ENCODE results near the gene KLHL22. TPM values are rescaled to one million over a fixed set of nuclear protein-coding genes. Genes with fewer than 3 reads are reported as not detected.

The KLHL22 gene
- total and polyA plus RNA-seq, 8 donors: 9.9 to 22.9 (median 13.2) TPM

- Histone ChIP-seq H3K4me3 (no peak overlapping the region), H3K27ac (peak overlapping the region in 1 of 4 donors; percentile 33), H3K27me3 (no peaks in the 10 kb centered on the region), H3K36me3 (peaks cover 0 to 9% (median 0%) of the 10 kb centered on the region in 3 donors), H3K9me3 (no peaks in the 10 kb centered on the region), H3K4me1 (peaks cover 0 to 8% (median 0%) of the 10 kb centered on the region in 3 donors)
- peak in 1 of 6 donors; percentile 26 for DNase-seq
- peak in 2 of 4 donors; percentile 19 to 48 for ATAC-seq
- TF ChIP-seq CTCF (IDR thresholded peaks at IDR 0.05): no peak
- intact Hi-C loops (cut with DNase I): no loop called here
- 64 to 81% methylated on average over 2 of the region's 2 CpGs for WGBS, 2 donors
- no peak for FAIRE-seq
Measured at GRCh38 chr22:20463324-20464095, 32.1 kb downstream of the KLHL22 start.

- no peak for TF ChIP-seq CTCF (IDR thresholded peaks at IDR 0.05)
- Histone ChIP-seq H3K36me3 (peaks cover 0 to 13% (median 0%) of the 10 kb centered on the region in 3 donors), H3K4me3 (no peak overlapping the region), H3K27ac (no peak overlapping the region), H3K9me3 (no peaks in the 10 kb centered on the region), H3K27me3 (no peaks in the 10 kb centered on the region), H3K4me1 (no peaks in the 10 kb centered on the region)
- no peak for FAIRE-seq
- intact Hi-C loops (cut with DNase I): no loop called here
- DNase-seq: peak in 2 of 6 donors; percentile 26 to 28
- 92 to 98% methylated on average over 4 of the region's 4 CpGs for WGBS, 2 donors
- no peak for ATAC-seq
Measured at GRCh38 chr22:20459862-20460261, 35.7 kb downstream of the KLHL22 start.

GRCh38 chr22:20459152-20459542 is 36.4 kb downstream of the KLHL22 start:
- Histone ChIP-seq H3K36me3 (peaks cover 0 to 9% (median 0%) of the 10 kb centered on the region in 3 donors), H3K9me3 (no peaks in the 10 kb centered on the region), H3K27me3 (no peaks in the 10 kb centered on the region), H3K27ac (no peak overlapping the region), H3K4me3 (no peak overlapping the region), H3K4me1 (no peaks in the 10 kb centered on the region)
- no peak for TF ChIP-seq CTCF (IDR thresholded peaks at IDR 0.05)
- DNase-seq: no peak
- no peak for FAIRE-seq
- intact Hi-C loops (cut with DNase I): no loop called here
- 94 to 97% methylated on average over 3 of the region's 3 CpGs for WGBS, 2 donors
- no peak for ATAC-seq

- Histone ChIP-seq H3K36me3 (peaks cover 0 to 7% (median 0%) of the 10 kb centered on the region in 3 donors), H3K4me3 (no peak overlapping the region), H3K9me3 (no peaks in the 10 kb centered on the region), H3K27ac (no peak overlapping the region), H3K27me3 (no peaks in the 10 kb centered on the region), H3K4me1 (no peaks in the 10 kb centered on the region)
- WGBS, 2 donors: 78 to 84% methylated on average over 8 of the region's 8 CpGs
- DNase-seq (peak in 2 of 6 donors; percentile 30 to 36), FAIRE-seq (no peak), ATAC-seq (no peak)
- no peak for TF ChIP-seq CTCF (IDR thresholded peaks at IDR 0.05)
- intact Hi-C loops (cut with DNase I): no loop called here
Measured at GRCh38 chr22:20458530-20459151, 37.0 kb downstream of the KLHL22 start.

Measured in pancreas (tissue), 10 donors.